Smooth muscle cell (in vitro differentiated cells): ENCODE data around the gene ABHD17C. TPM values are rescaled to one million over a fixed set of nuclear protein-coding genes. Genes with fewer than 3 reads are reported as not detected.
A peak's percentile ranks its signal among the peaks of the same experiment; 100 is the strongest.

Experiments
- DNase-seq: peaks from one replicate; lab custom pipeline; 2025; ENCODE audit not compliant: unreplicated experiment; lab: John Stamatoyannopoulos, UW
- H2AFZ ChIP-seq: fragments of 200-600 bp; sonication (generic); 2 replicates; pipeline ENCODE4 v1.6.0; 2016; ENCODE audit warnings: antibody characterized with exemption, low read depth, mild to moderate bottlenecking
- H3F3A ChIP-seq: fragments of 200-600 bp; sonication (generic); 2 replicates; pipeline ENCODE4 v1.6.0; 2017; ENCODE audit warnings: antibody characterized with exemption, low read depth
- H3K27ac ChIP-seq: fragments of 200-600 bp; sonication (generic); 2 replicates; pipeline ENCODE4 v1.5.1; 2016; ENCODE audit warnings: low read depth, mild to moderate bottlenecking
- H3K27me3 ChIP-seq: fragments of 200-600 bp; sonication (generic); 2 replicates; pipeline ENCODE4 v1.6.1; 2016; ENCODE audit warnings: low read depth, mild to moderate bottlenecking
- H3K36me3 ChIP-seq: fragments of 200-600 bp; sonication (generic); 2 replicates; pipeline ENCODE4 v1.5.1; 2016; ENCODE audit warnings: low read depth
- H3K4me1 ChIP-seq: fragments of 200-600 bp; sonication (generic); 2 replicates; pipeline ENCODE4 v1.5.1; 2016; ENCODE audit warnings: low read depth
- H3K4me2 ChIP-seq: fragments of 200-600 bp; sonication (generic); 2 replicates; pipeline ENCODE4 v1.6.0; 2016; ENCODE audit warnings: mild to moderate bottlenecking
- H3K4me3 ChIP-seq: fragments of 200-600 bp; sonication (generic); 2 replicates; pipeline ENCODE4 v1.5.1; 2016; ENCODE audit warnings: mild to moderate bottlenecking
- H3K79me2 ChIP-seq: fragments of 200-600 bp; sonication (generic); 2 replicates; pipeline ENCODE4 v1.6.0; 2016; ENCODE audit warnings: low read depth, mild to moderate bottlenecking
- H3K9ac ChIP-seq: fragments of 200-600 bp; sonication (generic); 2 replicates; pipeline ENCODE4 v1.6.0; 2016; ENCODE audit warnings: low read depth
- H3K9me3 ChIP-seq: fragments of 200-600 bp; sonication (generic); replicated peaks from 2 replicates; pipeline ENCODE4 v1.5.1; 2016; ENCODE audit warnings: low read depth
- H4K20me1 ChIP-seq: fragments of 200-600 bp; sonication (generic); 2 replicates; pipeline ENCODE4 v1.6.0; 2016; ENCODE audit warnings: low read depth
- WGBS: methylation state at CpG from one replicate; pipeline ENCODE4 v1.1.7; 2016; ENCODE audit warnings: low lambda C conversion rate; 5-methylcytosine and 5-hydroxymethylcytosine counted together
- polyA plus RNA-seq: library from polyadenylated mRNA; unstranded; fragments of >200 nt; fragmentation: Nextera tagmentation; extraction: Ambion mirVana; gene quantifications from 2 replicates; pipeline ENCODE4 v1.2.1, GENCODE V29; 2016
- small RNA-seq: library from RNA; depleted of rRNA; stranded (forward); fragments of <200 nt; gene quantifications from one replicate; pipeline ENCODE3, GENCODE V24; 2014
- total RNA-seq: library from RNA; depleted of rRNA; stranded (reverse); fragments of >200 nt; gene quantifications from 2 replicates; pipeline ENCODE4 v1.2.3, GENCODE V29; 2014
- TF ChIP-seq, protein P1 (sequence below): fragments of 200-600 bp; sonication (generic); IDR thresholded peaks from 2 replicates; pipeline ENCODE4 v1.5.1; 2017; ENCODE audit warnings: borderline replicate concordance, mild to moderate bottlenecking, antibody characterized with exemption; ENCODE audit not compliant: insufficient read depth, poor library complexity, severe bottlenecking

ABHD17C gene
- total and polyA plus RNA-seq, 2 experiments from 2014 or later: 3.1 to 4.1 TPM

DNA sequence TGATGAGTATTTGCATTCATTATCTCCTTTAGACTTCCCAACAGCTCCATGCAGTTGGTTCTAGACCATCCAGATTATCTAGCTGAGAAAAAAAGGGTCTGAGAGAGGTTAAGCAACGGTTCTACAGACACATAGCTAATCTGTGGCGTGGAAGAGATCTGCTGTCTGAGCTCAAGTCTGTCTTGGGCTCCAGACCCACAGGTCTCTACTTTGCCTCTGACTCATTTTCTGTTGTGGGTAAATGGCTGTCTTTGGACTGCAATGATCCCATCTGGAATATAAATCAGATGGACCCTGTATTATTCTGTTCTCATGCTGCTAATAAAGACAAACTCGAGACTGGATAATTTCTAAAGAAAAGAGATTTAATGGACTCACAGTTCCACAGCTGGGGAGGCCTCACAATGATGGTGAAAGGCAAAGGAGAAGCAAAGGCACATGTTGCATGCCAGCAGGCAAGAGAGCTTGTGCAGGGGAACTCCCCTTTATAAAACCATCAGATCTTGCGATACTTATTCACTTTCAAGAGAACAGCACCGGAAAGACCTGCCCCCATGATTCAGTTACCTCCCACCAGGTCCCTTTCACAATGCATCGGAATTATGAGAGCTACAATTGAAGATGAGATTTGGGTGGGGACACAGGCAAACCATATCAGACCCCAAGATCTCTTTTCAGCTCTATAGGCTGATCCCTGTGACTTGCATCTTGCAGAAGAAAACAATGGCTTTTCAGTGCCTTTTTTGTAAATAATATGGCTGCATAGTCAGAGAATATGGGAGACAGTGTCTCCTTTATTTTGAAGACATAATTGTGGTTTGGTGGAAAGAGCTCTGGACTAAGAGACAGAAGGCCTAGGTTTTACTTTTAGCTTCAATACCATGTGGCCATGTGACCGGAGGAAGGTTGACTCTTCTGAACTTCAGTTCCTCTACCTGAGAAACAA is 108.7 kb downstream of the ABHD17C start:
- peak overlapping the region; percentile 33 for H3K27ac ChIP-seq
- no peaks in the 10 kb centered on the region for H3F3A ChIP-seq
- H3K4me3 ChIP-seq: no peak overlapping the region
- no peak overlapping the region for H3K4me2 ChIP-seq
- DNase-seq: no peak
- no peaks in the 10 kb centered on the region for H3K27me3 ChIP-seq
- H3K4me1 ChIP-seq: no peaks in the 10 kb centered on the region
- no peaks in the 10 kb centered on the region for H3K79me2 ChIP-seq
- H3K9me3 ChIP-seq: no peaks in the 10 kb centered on the region
- no peak overlapping the region for H3K9ac ChIP-seq
- H2AFZ ChIP-seq: no peak overlapping the region
- TF ChIP-seq, protein P1, sequence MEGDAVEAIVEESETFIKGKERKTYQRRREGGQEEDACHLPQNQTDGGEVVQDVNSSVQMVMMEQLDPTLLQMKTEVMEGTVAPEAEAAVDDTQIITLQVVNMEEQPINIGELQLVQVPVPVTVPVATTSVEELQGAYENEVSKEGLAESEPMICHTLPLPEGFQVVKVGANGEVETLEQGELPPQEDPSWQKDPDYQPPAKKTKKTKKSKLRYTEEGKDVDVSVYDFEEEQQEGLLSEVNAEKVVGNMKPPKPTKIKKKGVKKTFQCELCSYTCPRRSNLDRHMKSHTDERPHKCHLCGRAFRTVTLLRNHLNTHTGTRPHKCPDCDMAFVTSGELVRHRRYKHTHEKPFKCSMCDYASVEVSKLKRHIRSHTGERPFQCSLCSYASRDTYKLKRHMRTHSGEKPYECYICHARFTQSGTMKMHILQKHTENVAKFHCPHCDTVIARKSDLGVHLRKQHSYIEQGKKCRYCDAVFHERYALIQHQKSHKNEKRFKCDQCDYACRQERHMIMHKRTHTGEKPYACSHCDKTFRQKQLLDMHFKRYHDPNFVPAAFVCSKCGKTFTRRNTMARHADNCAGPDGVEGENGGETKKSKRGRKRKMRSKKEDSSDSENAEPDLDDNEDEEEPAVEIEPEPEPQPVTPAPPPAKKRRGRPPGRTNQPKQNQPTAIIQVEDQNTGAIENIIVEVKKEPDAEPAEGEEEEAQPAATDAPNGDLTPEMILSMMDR: no peak
- 75% methylated on average over 7 of the region's 7 CpGs for WGBS
- no peaks in the 10 kb centered on the region for H4K20me1 ChIP-seq
- no peaks in the 10 kb centered on the region for H3K36me3 ChIP-seq

GRCh38 chr15:80804970-80805495 is 109.9 kb downstream of the ABHD17C start:
- 20% methylated on average over 10 of the region's 10 CpGs for WGBS
- Histone ChIP-seq H3K9me3 (no peaks in the 10 kb centered on the region), H3K36me3 (no peaks in the 10 kb centered on the region), H3K79me2 (no peaks in the 10 kb centered on the region), H3F3A (no peaks in the 10 kb centered on the region), H3K9ac (no peak overlapping the region), H3K4me3 (no peak overlapping the region), H3K27ac (no peak overlapping the region), H3K4me1 (no peaks in the 10 kb centered on the region), H3K27me3 (no peaks in the 10 kb centered on the region), H4K20me1 (no peaks in the 10 kb centered on the region), H2AFZ (no peak overlapping the region), H3K4me2 (peak overlapping the region; percentile 53)
- TF ChIP-seq, protein P1: no peak
- DNase-seq: no peak

Small RNA genes within 50 kb of the gene (small RNA-seq; reads per million reads assigned to genes)
- gene RNU6-380P: not detected

Other genes starting within 250 kb of the ABHD17C start
- 1.2 and 1.9 TPM in 2 replicates for gene CEMIP, start 84.1 kb downstream of the ABHD17C start, total RNA-seq
- 0.82 and 1.9 TPM in 2 replicates for gene CEMIP, start 84.1 kb downstream of the ABHD17C start, polyA plus RNA-seq